Subcutaneous abdominal adipose tissue (tissue), 5 donors: ENCODE data around the gene MRRF.

Source experiments
- H3K27ac ChIP-seq: one replicate; pipeline ENCODE4 v1.7.0; 2013; ENCODE audit warnings: low read depth, mild to moderate bottlenecking, inconsistent platforms, low read length, moderate library complexity
- H3K27me3 ChIP-seq, 5 donors: one replicate each; pipeline ENCODE4 v1.7.0; 2013; ENCODE audit warnings: low read length in 5 of 5, inconsistent platforms in 1 of 5; ENCODE audit not compliant: control insufficient read depth in 5 of 5, insufficient read depth in 4 of 5
- H3K36me3 ChIP-seq, 5 donors: one replicate each; pipeline ENCODE4 v1.7.0; 2013; ENCODE audit warnings: low read length in 5 of 5; ENCODE audit not compliant: control insufficient read depth in 5 of 5, insufficient read depth in 5 of 5
- H3K4me1 ChIP-seq, 5 donors: one replicate each; pipeline ENCODE4 v1.7.0; 2013; ENCODE audit warnings: low read length in 5 of 5, mild to moderate bottlenecking in 3 of 5, moderate library complexity in 1 of 5; ENCODE audit not compliant: control insufficient read depth in 5 of 5, insufficient read depth in 5 of 5
- H3K4me3 ChIP-seq, 5 donors: one replicate each; pipeline ENCODE4 v1.7.0; 2013; ENCODE audit warnings: low read length in 5 of 5, low read depth in 1 of 5
- H3K9ac ChIP-seq, 5 donors: one replicate each; pipeline ENCODE4 v1.7.0; 2013; ENCODE audit warnings: low read length in 5 of 5, mild to moderate bottlenecking in 4 of 5, moderate library complexity in 3 of 5
- H3K9me3 ChIP-seq, 5 donors: one replicate each; pipeline ENCODE4 v1.7.0; 2013; ENCODE audit warnings: low read length in 5 of 5; ENCODE audit not compliant: control insufficient read depth in 5 of 5
- donor health status: healthy.
- donor health status: healthy.
- donor health status: healthy.
- donor health status: healthy.
- donor health status: healthy.

Gene MRRF

GRCh38 chr9:122364117-122364782 lies 99.6 kb downstream of the MRRF start:
- no peak overlapping the region for H3K9ac ChIP-seq
- H3K4me1 ChIP-seq = peaks cover 0 to 12% (median 10%) of the 10 kb centered on the region in 5 donors
- no peaks in the 10 kb centered on the region for H3K36me3 ChIP-seq
- no peak overlapping the region for H3K27ac ChIP-seq
- H3K27me3 ChIP-seq = no peaks in the 10 kb centered on the region
- no peak overlapping the region for H3K4me3 ChIP-seq
- no peaks in the 10 kb centered on the region for H3K9me3 ChIP-seq

- H3K27ac ChIP-seq = no peak overlapping the region
- H3K4me1 ChIP-seq = peaks cover 0 to 12% (median 10%) of the 10 kb centered on the region in 5 donors
- no peaks in the 10 kb centered on the region for H3K9me3 ChIP-seq
- no peaks in the 10 kb centered on the region for H3K36me3 ChIP-seq
- H3K9ac ChIP-seq = no peak overlapping the region
- H3K27me3 ChIP-seq = no peaks in the 10 kb centered on the region
- no peak overlapping the region for H3K4me3 ChIP-seq
These were observed 100.1 kb downstream of the MRRF start for GRCh38 chr9:122364783-122365150.

- H3K9me3 ChIP-seq = no peaks in the 10 kb centered on the region
- peaks cover 0 to 20% (median 18%) of the 10 kb centered on the region in 5 donors for H3K4me1 ChIP-seq
- peaks cover 0 to 5% (median 0%) of the 10 kb centered on the region in 5 donors for H3K27me3 ChIP-seq
- H3K27ac ChIP-seq = no peak overlapping the region
- no peak overlapping the region for H3K9ac ChIP-seq
- H3K36me3 ChIP-seq = no peaks in the 10 kb centered on the region
- H3K4me3 ChIP-seq = no peak overlapping the region
These were observed 101.5 kb downstream of the MRRF start for GRCh38 chr9:122366074-122366660.

- peaks cover 0 to 27% (median 25%) of the 10 kb centered on the region in 5 donors for H3K4me1 ChIP-seq
- no peak overlapping the region for H3K27ac ChIP-seq
- H3K27me3 ChIP-seq = peaks cover 0 to 14% (median 5%) of the 10 kb centered on the region in 5 donors
- H3K9ac ChIP-seq = no peak overlapping the region
- H3K9me3 ChIP-seq = no peaks in the 10 kb centered on the region
- H3K4me3 ChIP-seq = no peak overlapping the region
- H3K36me3 ChIP-seq = no peaks in the 10 kb centered on the region
These were observed 102.4 kb downstream of the MRRF start for GRCh38 chr9:122367065-122367464.

- peaks cover 0 to 29% (median 25%) of the 10 kb centered on the region in 5 donors for H3K4me1 ChIP-seq
- no peak overlapping the region for H3K27ac ChIP-seq
- H3K27me3 ChIP-seq = peaks cover 0 to 17% (median 5%) of the 10 kb centered on the region in 5 donors
These were observed 103.2 kb downstream of the MRRF start for GRCh38 chr9:122367774-122368460.

GRCh38 chr9:122368642-122369041 lies 104.0 kb downstream of the MRRF start:
- Histone ChIP-seq H3K9ac (no peak overlapping the region), H3K4me3 (no peak overlapping the region), H3K9me3 (no peaks in the 10 kb centered on the region), H3K4me1 (peaks cover 0 to 36% (median 27%) of the 10 kb centered on the region in 5 donors), H3K27me3 (peaks cover 0 to 17% (median 9%) of the 10 kb centered on the region in 5 donors), H3K27ac (no peak overlapping the region), H3K36me3 (no peaks in the 10 kb centered on the region)

More at GRCh38 chr9:122367774-122368460, 103.2 kb downstream of the MRRF start:
- no peaks in the 10 kb centered on the region for H3K36me3 ChIP-seq
- no peak overlapping the region for H3K4me3 ChIP-seq
- H3K9me3 ChIP-seq = no peaks in the 10 kb centered on the region
- H3K9ac ChIP-seq = no peak overlapping the region

GRCh38 chr9:122370303-122370702 lies 105.6 kb downstream of the MRRF start:
- Histone ChIP-seq H3K4me1 (peaks cover 0 to 40% (median 24%) of the 10 kb centered on the region in 5 donors), H3K9me3 (no peaks in the 10 kb centered on the region), H3K27me3 (peaks cover 0 to 17% (median 9%) of the 10 kb centered on the region in 5 donors), H3K4me3 (peak overlapping the region in 4 of 5 donors; percentile 40 to 62 (median 48)), H3K27ac (no peak overlapping the region), H3K36me3 (no peaks in the 10 kb centered on the region), H3K9ac (peak overlapping the region in 1 of 5 donors; percentile 40)

- Histone ChIP-seq H3K36me3 (no peaks in the 10 kb centered on the region), H3K4me1 (peaks cover 0 to 48% (median 32%) of the 10 kb centered on the region in 5 donors), H3K9ac (peak within 1 kb of the TSS in 2 of 5 donors; percentile 40 to 41), H3K27me3 (peaks cover 0 to 17% (median 9%) of the 10 kb centered on the region in 5 donors), H3K4me3 (peak within 1 kb of the TSS; percentile 40 to 62 (median 58)), H3K27ac (no peak within 1 kb of the TSS), H3K9me3 (no peaks in the 10 kb centered on the region)
These were observed 106.4 kb downstream of the MRRF start, which contains the start of gene PTGS1 for GRCh38 chr9:122370869-122371755. TSS of gene PTGS1 (plus strand) at chr9:122371024. CDS start at chr9:122371085, 61 bp downstream.

- Histone ChIP-seq H3K27me3 (peaks cover 0 to 17% (median 9%) of the 10 kb centered on the region in 5 donors), H3K9me3 (no peaks in the 10 kb centered on the region), H3K4me1 (peaks cover 0 to 52% (median 37%) of the 10 kb centered on the region in 5 donors), H3K4me3 (peak overlapping the region in 2 of 5 donors; percentile 58 to 62), H3K36me3 (no peaks in the 10 kb centered on the region), H3K27ac (no peak overlapping the region), H3K9ac (no peak overlapping the region)
These were observed 107.2 kb downstream of the MRRF start for GRCh38 chr9:122371846-122372245.
